ENCODE data around the gene RAB11B. TPM values are rescaled to one million over a fixed set of nuclear protein-coding genes. Genes with fewer than 3 reads are reported as not detected.
A peak's percentile ranks its signal among the peaks of the same experiment; 100 is the strongest.
"Not testable (repeated sequence)": the region's sequence is repeated elsewhere in the genome, so short reads cannot be mapped to it uniquely, and the experiment has no call there.

RAB11B gene
- total and polyA plus RNA-seq, 5 donors from 2014 or later = 50.2 to 102 (median 52.2) TPM

- Histone ChIP-seq H3K36me3 (ENCODE audit: control insufficient read depth, insufficient read depth, low read length) (no peaks in the 10 kb centered on the region), H3K9me3 (ENCODE audit: control insufficient read depth in 2 of 2, low read length in 2 of 2) (no peaks in the 10 kb centered on the region), H3K27ac (ENCODE audit: insufficient read depth, low read length, poor library complexity, severe bottlenecking) (no peak overlapping the region), H3K4me3 (ENCODE audit: low read depth, low read length) (no peak overlapping the region), H3K27me3 (ENCODE audit: control insufficient read depth, insufficient read depth, low read length) (peaks cover 5% of the 10 kb centered on the region), H3K4me1 (ENCODE audit: control insufficient read depth, insufficient read depth, low read length, poor library complexity, severe bottlenecking) (peaks cover 13% of the 10 kb centered on the region)
- H3K4me1 Mint-ChIP-seq = peaks cover 0 to 14% (median 9%) of the 10 kb centered on the region in 4 donors
- H3K4me3 Mint-ChIP-seq = peak overlapping the region in 1 of 4 donors; percentile 32
- DNase-seq = no peak
- H3K27ac Mint-ChIP-seq = no peak overlapping the region
- no peak for ATAC-seq (ENCODE audit: low read depth in 2 of 2)
- peaks cover 0 to 1% (median 0%) of the 10 kb centered on the region in 7 donors for H3K9me3 Mint-ChIP-seq
- no peaks in the 10 kb centered on the region for H3K36me3 Mint-ChIP-seq
- peaks cover 61% of the 10 kb centered on the region for H3K27me3 Mint-ChIP-seq
Measured at GRCh38 chr19:8366121-8366581, 24.0 kb upstream of the RAB11B start.

GRCh38 chr19:8366961-8367326, 23.2 kb upstream of the RAB11B start:
- H3K36me3 Mint-ChIP-seq = no peaks in the 10 kb centered on the region
- H3K4me3 Mint-ChIP-seq = no peak overlapping the region
- H3K4me1 Mint-ChIP-seq = peaks cover 0 to 14% (median 9%) of the 10 kb centered on the region in 4 donors
- peaks cover 56% of the 10 kb centered on the region for H3K27me3 Mint-ChIP-seq
- H3K4me3 ChIP-seq (ENCODE audit: low read depth, low read length) = no peak overlapping the region
- peaks cover 0 to 1% (median 0%) of the 10 kb centered on the region in 7 donors for H3K9me3 Mint-ChIP-seq
- no peak overlapping the region for H3K27ac Mint-ChIP-seq
- ATAC-seq (ENCODE audit: low read depth in 2 of 2) (no peak), DNase-seq (no peak)
- peaks cover 5% of the 10 kb centered on the region for H3K27me3 ChIP-seq (ENCODE audit: control insufficient read depth, insufficient read depth, low read length)
- no peaks in the 10 kb centered on the region for H3K9me3 ChIP-seq (ENCODE audit: control insufficient read depth in 2 of 2, low read length in 2 of 2)
- no peak overlapping the region for H3K27ac ChIP-seq (ENCODE audit: insufficient read depth, low read length, poor library complexity, severe bottlenecking)
- H3K4me1 ChIP-seq (ENCODE audit: control insufficient read depth, insufficient read depth, low read length, poor library complexity, severe bottlenecking) = peaks cover 13% of the 10 kb centered on the region
- H3K36me3 ChIP-seq (ENCODE audit: control insufficient read depth, insufficient read depth, low read length) = no peaks in the 10 kb centered on the region

DNA sequence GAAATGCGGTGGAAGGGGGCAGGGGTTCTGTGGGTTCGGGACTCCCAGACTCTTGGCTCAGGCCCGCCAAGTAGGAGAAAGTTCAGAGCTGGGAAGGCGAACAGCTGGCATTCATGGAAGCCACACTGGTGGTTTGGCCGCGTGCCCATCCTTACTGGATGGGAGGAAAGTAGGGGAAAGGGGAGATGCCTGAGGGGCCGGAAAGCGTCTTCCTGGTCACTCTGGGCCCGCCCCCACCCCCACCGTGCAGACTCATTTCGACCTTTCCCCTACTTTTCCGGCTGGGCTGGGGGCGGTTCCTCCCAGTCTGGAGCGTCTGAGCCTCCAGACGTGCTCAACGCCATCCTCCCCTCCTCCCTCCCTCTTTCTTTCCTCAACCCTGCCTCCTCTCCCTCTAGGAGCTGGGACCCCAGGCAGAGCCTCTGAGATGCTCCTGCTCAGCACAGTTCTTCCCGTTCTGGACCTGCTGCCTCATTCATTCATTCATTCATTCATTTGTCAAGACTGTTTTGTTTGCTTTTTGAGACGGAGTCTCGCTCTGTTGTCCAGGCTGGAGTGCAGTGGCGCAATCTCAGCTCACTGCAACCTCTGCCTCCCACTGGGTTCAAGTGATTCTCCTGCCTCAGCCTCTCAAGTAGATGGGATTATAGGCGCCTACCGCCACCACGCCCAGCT, 22.7 kb upstream of the RAB11B start:
- no peaks in the 10 kb centered on the region for H3K36me3 Mint-ChIP-seq
- peaks cover 50% of the 10 kb centered on the region for H3K27me3 Mint-ChIP-seq
- DNase-seq = no peak
- Histone ChIP-seq H3K27ac (ENCODE audit: insufficient read depth, low read length, poor library complexity, severe bottlenecking) (no peak overlapping the region), H3K9me3 (ENCODE audit: control insufficient read depth in 2 of 2, low read length in 2 of 2) (no peaks in the 10 kb centered on the region), H3K4me3 (ENCODE audit: low read depth, low read length) (no peak overlapping the region), H3K27me3 (ENCODE audit: control insufficient read depth, insufficient read depth, low read length) (peaks cover 2% of the 10 kb centered on the region), H3K4me1 (ENCODE audit: control insufficient read depth, insufficient read depth, low read length, poor library complexity, severe bottlenecking) (peaks cover 13% of the 10 kb centered on the region), H3K36me3 (ENCODE audit: control insufficient read depth, insufficient read depth, low read length) (no peaks in the 10 kb centered on the region)
- peak overlapping the region in 1 of 4 donors; percentile 21 for H3K4me3 Mint-ChIP-seq
- peaks cover 0 to 1% (median 0%) of the 10 kb centered on the region in 7 donors for H3K9me3 Mint-ChIP-seq
- H3K27ac Mint-ChIP-seq = no peak overlapping the region
- ATAC-seq (ENCODE audit: low read depth in 2 of 2) = no peak
- peaks cover 0 to 14% (median 9%) of the 10 kb centered on the region in 4 donors for H3K4me1 Mint-ChIP-seq

DNA sequence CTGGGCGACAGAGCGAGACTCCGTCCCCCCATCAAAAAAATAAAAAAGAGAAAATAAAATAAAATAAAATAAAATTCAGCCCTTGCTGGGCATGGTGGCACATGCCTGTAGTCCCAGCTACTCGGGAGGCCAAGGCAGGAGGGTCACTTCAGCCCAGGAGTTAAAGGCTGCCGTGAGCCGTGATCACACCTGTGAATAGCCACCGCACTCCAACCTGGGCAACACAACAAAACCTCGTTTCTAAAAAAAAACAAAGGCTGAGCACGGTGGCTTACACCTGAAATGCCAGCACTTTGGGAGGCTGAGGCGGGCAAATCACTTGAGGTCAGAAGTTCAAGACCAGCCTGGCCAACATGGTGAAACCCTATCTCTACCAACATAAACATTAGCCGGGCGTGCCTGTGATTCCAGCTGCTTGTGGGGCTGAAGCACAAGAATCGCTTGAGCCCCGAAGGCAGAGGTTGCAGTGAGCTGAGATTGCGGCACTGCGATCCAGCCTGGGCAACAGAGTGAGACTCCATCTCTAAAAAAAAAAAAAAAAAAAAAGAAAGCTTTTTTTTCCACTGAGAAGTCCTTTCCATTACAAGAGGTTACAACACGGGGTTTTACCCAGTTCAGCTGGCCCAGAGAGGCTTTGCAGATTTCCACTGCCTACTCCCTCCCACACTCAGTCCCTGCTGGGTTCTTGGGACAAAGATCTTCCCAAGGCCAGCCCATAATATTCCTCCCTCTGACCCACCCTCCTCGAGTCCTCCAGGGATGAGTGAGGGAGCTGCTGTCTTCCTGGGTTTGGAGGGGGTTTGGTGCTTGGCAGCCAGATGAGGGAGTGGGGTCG, 19.8 kb upstream of the RAB11B start:
- Histone ChIP-seq H3K27me3 (ENCODE audit: control insufficient read depth, insufficient read depth, low read length) (peaks cover 2% of the 10 kb centered on the region), H3K9me3 (ENCODE audit: control insufficient read depth in 2 of 2, low read length in 2 of 2) (no peaks in the 10 kb centered on the region), H3K27ac (ENCODE audit: insufficient read depth, low read length, poor library complexity, severe bottlenecking) (no peak overlapping the region), H3K4me1 (ENCODE audit: control insufficient read depth, insufficient read depth, low read length, poor library complexity, severe bottlenecking) (no peaks in the 10 kb centered on the region), H3K4me3 (ENCODE audit: low read depth, low read length) (no peak overlapping the region), H3K36me3 (ENCODE audit: control insufficient read depth, insufficient read depth, low read length) (no peaks in the 10 kb centered on the region)
- Mint-ChIP-seq H3K27me3 (peaks cover 27% of the 10 kb centered on the region), H3K9me3 (peaks cover 0 to 1% (median 0%) of the 10 kb centered on the region in 7 donors), H3K36me3 (no peaks in the 10 kb centered on the region), H3K4me1 (peaks cover 0 to 5% (median 0%) of the 10 kb centered on the region in 4 donors), H3K4me3 (no peak overlapping the region), H3K27ac (peak overlapping the region in 1 of 3 donors; percentile 77)
- DNase-seq (no peak), ATAC-seq (ENCODE audit: low read depth in 2 of 2) (no peak)

DNA sequence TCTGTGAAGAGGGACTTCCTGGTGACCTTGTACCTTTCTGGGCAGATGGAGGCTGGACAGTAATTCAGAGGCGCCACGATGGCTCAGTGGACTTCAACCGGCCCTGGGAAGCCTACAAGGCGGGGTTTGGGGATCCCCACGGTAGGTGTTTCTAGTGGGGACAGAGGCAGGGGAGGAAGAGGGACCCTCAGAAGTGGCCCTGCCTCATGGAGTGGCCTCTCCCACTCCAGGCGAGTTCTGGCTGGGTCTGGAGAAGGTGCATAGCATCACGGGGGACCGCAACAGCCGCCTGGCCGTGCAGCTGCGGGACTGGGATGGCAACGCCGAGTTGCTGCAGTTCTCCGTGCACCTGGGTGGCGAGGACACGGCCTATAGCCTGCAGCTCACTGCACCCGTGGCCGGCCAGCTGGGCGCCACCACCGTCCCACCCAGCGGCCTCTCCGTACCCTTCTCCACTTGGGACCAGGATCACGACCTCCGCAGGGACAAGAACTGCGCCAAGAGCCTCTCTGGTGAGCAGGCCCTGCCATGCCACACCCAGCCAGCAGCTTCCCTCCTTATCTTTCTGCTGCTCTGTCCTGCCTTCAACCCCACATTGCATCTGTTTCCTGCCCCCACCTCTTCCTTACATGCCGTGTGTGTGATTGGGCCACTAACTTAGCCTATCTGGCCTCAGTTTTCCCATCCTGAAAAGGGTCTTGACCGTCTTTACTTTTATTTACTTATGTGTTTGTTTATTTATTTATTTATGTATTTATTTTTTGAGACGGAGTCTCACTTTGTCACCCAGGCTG, 19.0 kb upstream of the RAB11B start:
- DNase-seq (no peak), ATAC-seq (ENCODE audit: low read depth in 2 of 2) (no peak)
- Histone ChIP-seq H3K4me3 (ENCODE audit: low read depth, low read length) (no peak overlapping the region), H3K27ac (ENCODE audit: insufficient read depth, low read length, poor library complexity, severe bottlenecking) (no peak overlapping the region), H3K9me3 (ENCODE audit: control insufficient read depth in 2 of 2, low read length in 2 of 2) (no peaks in the 10 kb centered on the region), H3K4me1 (ENCODE audit: control insufficient read depth, insufficient read depth, low read length, poor library complexity, severe bottlenecking) (no peaks in the 10 kb centered on the region), H3K36me3 (ENCODE audit: control insufficient read depth, insufficient read depth, low read length) (no peaks in the 10 kb centered on the region), H3K27me3 (ENCODE audit: control insufficient read depth, insufficient read depth, low read length) (peaks cover 2% of the 10 kb centered on the region)
- Mint-ChIP-seq H3K4me3 (no peak overlapping the region), H3K4me1 (peaks cover 0 to 5% (median 0%) of the 10 kb centered on the region in 4 donors), H3K27me3 (peaks cover 20% of the 10 kb centered on the region), H3K9me3 (peaks cover 0 to 1% (median 0%) of the 10 kb centered on the region in 7 donors), H3K36me3 (no peaks in the 10 kb centered on the region), H3K27ac (peak overlapping the region in 1 of 3 donors; percentile 77)

DNA sequence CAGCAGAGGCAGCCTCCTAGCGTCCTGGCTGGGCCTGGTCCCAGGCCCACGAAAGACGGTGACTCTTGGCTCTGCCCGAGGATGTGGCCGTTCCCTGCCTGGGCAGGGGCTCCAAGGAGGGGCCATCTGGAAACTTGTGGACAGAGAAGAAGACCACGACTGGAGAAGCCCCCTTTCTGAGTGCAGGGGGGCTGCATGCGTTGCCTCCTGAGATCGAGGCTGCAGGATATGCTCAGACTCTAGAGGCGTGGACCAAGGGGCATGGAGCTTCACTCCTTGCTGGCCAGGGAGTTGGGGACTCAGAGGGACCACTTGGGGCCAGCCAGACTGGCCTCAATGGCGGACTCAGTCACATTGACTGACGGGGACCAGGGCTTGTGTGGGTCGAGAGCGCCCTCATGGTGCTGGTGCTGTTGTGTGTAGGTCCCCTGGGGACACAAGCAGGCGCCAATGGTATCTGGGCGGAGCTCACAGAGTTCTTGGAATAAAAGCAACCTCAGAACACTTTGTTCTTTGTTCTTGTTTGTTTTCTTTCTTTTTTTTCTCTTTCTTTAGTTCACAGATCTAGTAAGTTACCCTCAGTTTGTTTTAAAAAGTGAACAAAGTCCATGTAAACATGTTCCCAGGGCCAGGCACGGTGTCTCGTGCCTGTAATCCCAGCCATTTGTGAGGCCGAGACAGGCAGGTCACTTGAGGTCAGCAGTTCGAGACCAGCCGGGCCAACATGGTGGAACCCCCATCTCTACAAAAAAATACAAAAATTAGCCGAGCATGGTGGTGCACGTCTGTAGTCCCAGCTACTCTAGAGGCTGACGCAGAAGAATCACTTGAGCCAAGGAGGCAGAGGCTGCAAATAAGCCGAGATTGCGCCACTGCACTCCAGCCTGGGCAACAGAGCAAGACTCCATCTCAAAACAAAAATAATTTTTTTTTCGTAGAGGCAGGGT, 16.0 kb upstream of the RAB11B start:
- Histone ChIP-seq H3K27ac (ENCODE audit: insufficient read depth, low read length, poor library complexity, severe bottlenecking) (no peak overlapping the region), H3K36me3 (ENCODE audit: control insufficient read depth, insufficient read depth, low read length) (no peaks in the 10 kb centered on the region), H3K4me1 (ENCODE audit: control insufficient read depth, insufficient read depth, low read length, poor library complexity, severe bottlenecking) (no peaks in the 10 kb centered on the region), H3K4me3 (ENCODE audit: low read depth, low read length) (no peak overlapping the region), H3K27me3 (ENCODE audit: control insufficient read depth, insufficient read depth, low read length) (no peaks in the 10 kb centered on the region), H3K9me3 (ENCODE audit: control insufficient read depth in 2 of 2, low read length in 2 of 2) (no peaks in the 10 kb centered on the region)
- no peaks in the 10 kb centered on the region for H3K27me3 Mint-ChIP-seq
- peaks cover under 1% of the 10 kb centered on the region for H3K36me3 Mint-ChIP-seq
- no peaks in the 10 kb centered on the region for H3K9me3 Mint-ChIP-seq
- DNase-seq (peak in 1 of 3 donors; percentile 38), ATAC-seq (ENCODE audit: low read depth in 2 of 2) (no peak)
- no peak overlapping the region for H3K27ac Mint-ChIP-seq
- no peak overlapping the region for H3K4me3 Mint-ChIP-seq
- peaks cover 0 to 6% (median 1%) of the 10 kb centered on the region in 4 donors for H3K4me1 Mint-ChIP-seq

- H3K4me1 Mint-ChIP-seq = not testable (repeated sequence)
Measured at GRCh38 chr19:8375766-8376165, 14.4 kb upstream of the RAB11B start.

More at GRCh38 chr19:8375766-8376165, 14.4 kb upstream of the RAB11B start:
- not testable (repeated sequence) for H3K36me3 Mint-ChIP-seq; H3K4me3 Mint-ChIP-seq; ATAC-seq (ENCODE audit: low read depth in 2 of 2); DNase-seq; H3K9me3 Mint-ChIP-seq; H3K36me3 ChIP-seq (ENCODE audit: control insufficient read depth, insufficient read depth, low read length); H3K4me1 ChIP-seq (ENCODE audit: control insufficient read depth, insufficient read depth, low read length, poor library complexity, severe bottlenecking); H3K27ac ChIP-seq (ENCODE audit: insufficient read depth, low read length, poor library complexity, severe bottlenecking); H3K4me3 ChIP-seq (ENCODE audit: low read depth, low read length); H3K27me3 ChIP-seq (ENCODE audit: control insufficient read depth, insufficient read depth, low read length); H3K27me3 Mint-ChIP-seq; H3K27ac Mint-ChIP-seq; H3K9me3 ChIP-seq (ENCODE audit: control insufficient read depth in 2 of 2, low read length in 2 of 2)
